NCI-H510A (cell line): ENCODE results near the gene ANKRD11.
"Not testable (repeated sequence)": the region's sequence is repeated elsewhere in the genome, so short reads cannot be mapped to it uniquely, and the experiment has no call there.

Experiments
- DNase-seq: peaks from one replicate; lab custom pipeline; 2025; lab: John Stamatoyannopoulos, UW

The ANKRD11 gene

GRCh38 chr16:89478576-89479221, 11.7 kb downstream of the ANKRD11 start:
- DNase-seq, result no peak

- DNase-seq, result no peak
These were observed 13.5 kb downstream of the ANKRD11 start for GRCh38 chr16:89476811-89477261.

- no peak for DNase-seq
These were observed 14.0 kb downstream of the ANKRD11 start for GRCh38 chr16:89476379-89476778.

- no peak for DNase-seq
These were observed 15.2 kb downstream of the ANKRD11 start for GRCh38 chr16:89475144-89475543.

GRCh38 chr16:89473791-89474414, 16.5 kb downstream of the ANKRD11 start:
- no peak for DNase-seq

- no peak for DNase-seq
These were observed 17.1 kb downstream of the ANKRD11 start for GRCh38 chr16:89473136-89473712.

- DNase-seq, result no peak
These were observed 17.7 kb downstream of the ANKRD11 start for GRCh38 chr16:89472711-89473075.

- DNase-seq, result no peak
These were observed 23.0 kb downstream of the ANKRD11 start for GRCh38 chr16:89467382-89467781.

GRCh38 chr16:89466920-89467319, 23.4 kb downstream of the ANKRD11 start:
- no peak for DNase-seq

- not testable (repeated sequence) for DNase-seq
These were observed 27.0 kb downstream of the ANKRD11 start for GRCh38 chr16:89463312-89463711.

- DNase-seq, result not testable (repeated sequence)
These were observed 27.7 kb downstream of the ANKRD11 start for GRCh38 chr16:89462639-89463038.

- DNase-seq, result not testable (repeated sequence)
These were observed 28.5 kb downstream of the ANKRD11 start for GRCh38 chr16:89461890-89462289.

GRCh38 chr16:89460556-89460955, 29.8 kb downstream of the ANKRD11 start:
- DNase-seq, result no peak

- no peak for DNase-seq
These were observed 31.4 kb downstream of the ANKRD11 start for GRCh38 chr16:89458967-89459366.

- no peak for DNase-seq
These were observed 31.8 kb downstream of the ANKRD11 start for GRCh38 chr16:89458551-89458950.

GRCh38 chr16:89456419-89456959, 33.9 kb downstream of the ANKRD11 start:
- no peak for DNase-seq

- no peak for DNase-seq
These were observed 34.7 kb downstream of the ANKRD11 start for GRCh38 chr16:89455692-89456091.

- no peak for DNase-seq
These were observed 35.2 kb downstream of the ANKRD11 start for GRCh38 chr16:89455178-89455577.

GRCh38 chr16:89454378-89455125, 35.8 kb downstream of the ANKRD11 start:
- not testable (repeated sequence) for DNase-seq

GRCh38 chr16:89453501-89454321, 36.6 kb downstream of the ANKRD11 start:
- no peak for DNase-seq

- no peak for DNase-seq
These were observed 37.4 kb downstream of the ANKRD11 start for GRCh38 chr16:89452925-89453324.

GRCh38 chr16:89452241-89452640, 38.1 kb downstream of the ANKRD11 start:
- no peak for DNase-seq
